HG02870 (cell line): ENCODE results near the gene OR52L1.
"Not testable (repeated sequence)": the region's sequence is repeated elsewhere in the genome, so short reads cannot be mapped to it uniquely, and the experiment has no call there.

ENCODE experiments used
- ATAC-seq: cut with Tn5 transposase; IDR thresholded peaks from one replicate; pipeline ENCODE4 v1.9.1; 2021; ENCODE audit warnings: mild to moderate bottlenecking, moderate library complexity; ENCODE audit not compliant: unreplicated experiment

The OR52L1 gene

DNA sequence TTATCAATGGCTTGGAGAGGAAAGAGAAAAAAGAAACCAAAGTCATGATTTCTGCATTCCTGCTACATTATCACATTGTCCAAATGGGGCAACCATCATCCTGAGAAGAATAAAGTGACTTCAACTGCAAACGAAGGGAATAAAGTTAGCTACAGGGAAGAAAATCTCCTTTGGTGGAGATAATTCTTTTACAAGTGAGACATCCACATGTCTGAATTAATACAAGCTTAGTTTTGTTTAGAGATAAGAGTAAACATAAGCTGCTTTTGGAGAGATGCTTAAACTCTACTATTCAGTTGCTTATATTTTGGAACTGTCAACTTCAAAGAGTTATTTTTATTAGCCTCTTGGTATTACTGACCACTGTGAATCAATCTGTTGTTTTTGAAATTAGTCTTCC, at the start of gene OR52L1:
OR52L1 (minus strand) TSS at position 101 of the 400 bp plus-strand sequence; CDS start at position 46, 55 bp downstream.
- ATAC-seq, result no peak

- no peak for ATAC-seq
Observed at GRCh38 chr11:6030708-6031405, 44.1 kb upstream of the OR52L1 start, which contains the start of gene OR56A1. Gene OR56A1, minus strand, starts transcription at chr11:6030758. Its CDS starts 3,066 bp downstream, at chr11:6027692.

- ATAC-seq, result no peak
Observed at GRCh38 chr11:6027501-6027900, 40.7 kb upstream of the OR52L1 start.

DNA sequence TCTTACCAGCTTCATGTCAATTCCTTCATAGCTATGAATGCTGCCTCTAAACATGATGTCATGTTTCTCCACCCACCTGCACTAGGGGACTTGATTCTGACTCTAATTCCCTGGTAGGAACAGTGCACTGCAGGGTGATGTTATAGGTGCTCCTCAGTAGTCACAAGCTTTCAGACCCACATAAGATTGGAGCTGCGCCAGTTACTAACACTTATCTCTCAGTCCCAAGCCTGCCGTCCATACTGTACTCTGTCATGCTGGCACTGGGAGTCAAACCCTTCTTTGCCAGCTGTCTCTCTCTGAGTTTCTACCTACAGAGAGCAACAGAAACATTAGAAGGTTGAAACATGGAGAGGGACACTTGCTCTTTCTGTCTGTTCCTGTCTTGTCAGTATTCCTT, 38.3 kb upstream of the OR52L1 start:
- no peak for ATAC-seq

- no peak for ATAC-seq
Observed at GRCh38 chr11:6022956-6023355, 36.2 kb upstream of the OR52L1 start.

DNA sequence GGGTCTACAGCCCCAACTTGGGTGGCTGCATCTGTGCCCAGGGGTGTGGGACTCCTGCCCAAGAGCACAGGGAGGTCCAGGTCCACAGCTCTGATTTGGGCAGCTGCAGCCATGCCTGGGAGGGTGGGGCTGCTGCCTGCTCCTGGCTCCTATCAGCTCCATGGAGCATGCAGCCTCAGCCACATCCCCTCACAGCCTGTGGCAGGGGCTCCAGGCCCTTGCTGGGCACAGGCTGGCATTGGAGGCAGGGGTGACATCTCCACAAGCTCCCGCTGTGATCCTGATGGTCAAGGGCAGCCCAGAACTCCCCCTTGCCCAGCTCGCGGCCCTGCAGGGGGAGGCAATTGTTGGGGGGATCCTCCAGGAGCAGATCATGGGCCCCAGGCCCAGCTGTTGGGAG, 26.3 kb upstream of the OR52L1 start:
- no peak for ATAC-seq

DNA sequence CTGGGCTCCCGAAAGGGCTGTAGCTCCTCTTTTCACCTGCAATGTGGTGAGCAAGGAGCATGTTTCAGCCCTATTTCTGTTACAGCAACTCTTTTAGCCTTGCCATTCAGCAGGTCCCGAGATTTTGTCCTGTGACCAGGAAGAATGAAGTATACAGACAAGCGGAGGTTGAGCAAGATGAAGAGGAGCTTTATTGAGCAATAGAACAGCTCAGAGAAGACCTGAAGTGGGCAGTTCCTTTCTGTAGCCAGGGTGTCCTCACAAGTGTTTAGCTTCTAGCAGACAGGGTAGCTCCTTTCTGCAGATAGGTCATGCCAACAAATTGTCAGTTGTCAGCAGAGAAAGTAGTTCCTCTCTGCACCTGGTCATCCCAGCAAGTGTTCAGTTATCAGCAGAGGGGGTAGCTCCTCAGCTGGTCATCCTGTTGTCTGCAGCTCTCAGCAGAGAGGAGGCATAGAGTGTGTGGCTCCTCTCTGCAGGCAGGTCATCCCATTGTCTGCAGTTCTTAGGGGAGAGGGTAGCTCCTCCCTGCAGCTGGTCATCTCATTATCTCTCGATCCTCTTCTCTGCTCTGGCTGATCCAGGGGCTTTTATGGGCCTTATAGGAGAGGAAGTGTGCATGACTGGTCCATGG, 25.4 kb upstream of the OR52L1 start:
- no peak for ATAC-seq

DNA sequence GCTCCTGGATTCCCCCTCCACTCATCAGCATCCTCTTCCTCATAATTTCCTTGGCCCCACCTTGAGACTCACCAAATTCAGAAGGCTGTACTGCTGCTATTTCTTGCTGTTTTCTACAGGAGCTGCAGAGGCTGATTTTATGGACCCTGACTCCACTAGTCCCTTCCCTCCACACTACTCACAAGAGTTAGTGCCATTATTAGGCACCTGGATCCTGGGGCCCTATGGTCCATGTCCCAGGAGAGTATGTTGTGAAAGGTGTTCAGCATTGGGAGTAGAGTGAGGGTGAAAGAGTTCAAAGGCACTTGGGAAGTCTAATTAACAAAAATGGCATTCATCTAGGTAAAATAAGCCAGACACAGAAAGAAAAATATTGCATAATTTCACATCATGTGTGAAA, 20.1 kb upstream of the OR52L1 start, which contains the start of gene OR56A4:
OR56A4 (minus strand) TSS at position 101 of the 400 bp plus-strand sequence. CDS start 3,954 bp downstream, outside the sequence.
- ATAC-seq, result no peak

DNA sequence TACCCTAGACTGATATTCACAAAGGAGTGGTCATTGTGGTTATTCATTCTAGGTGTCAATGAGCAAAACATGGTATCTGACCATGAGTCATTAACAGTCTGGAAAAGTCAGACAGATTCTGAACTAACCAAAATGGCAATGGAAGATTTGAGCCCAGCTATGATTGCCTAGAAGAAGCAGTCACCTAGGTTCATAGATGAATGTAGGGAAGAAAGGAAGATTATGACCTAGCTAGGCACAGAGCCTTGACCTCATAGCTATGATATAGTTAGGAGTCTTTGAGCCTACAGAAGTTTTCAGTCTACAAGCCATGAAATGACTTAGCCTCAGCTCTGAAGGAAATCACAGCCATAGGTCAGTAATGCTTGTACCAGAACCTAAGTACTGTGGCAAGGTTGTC, 19.6 kb upstream of the OR52L1 start:
- ATAC-seq, result no peak

DNA sequence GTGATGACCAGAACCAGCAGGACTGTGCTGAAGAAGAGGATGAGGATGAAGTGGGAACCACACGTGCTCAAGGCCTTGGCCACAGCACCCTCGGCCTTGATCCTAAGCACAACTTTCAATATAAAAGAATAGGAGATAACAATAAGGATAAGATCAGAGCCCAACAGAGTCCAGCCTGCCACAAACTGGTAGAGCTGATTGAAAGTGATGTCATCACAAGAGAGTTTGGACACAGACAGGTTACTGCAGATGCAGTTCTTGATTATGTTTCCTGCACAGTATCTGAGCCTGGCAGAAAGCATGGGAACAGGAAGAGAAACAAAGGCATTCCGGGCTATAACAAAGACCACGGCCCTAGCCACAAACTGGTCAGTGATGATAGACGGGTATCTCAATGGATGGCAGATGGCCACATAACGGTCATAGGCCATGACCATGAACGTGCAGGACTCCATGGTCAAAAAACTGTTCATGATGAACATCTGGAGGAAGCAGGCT, 15.5 kb upstream of the OR52L1 start:
- ATAC-seq, result no peak

GRCh38 chr11:5994791-5995190, 8.0 kb upstream of the OR52L1 start:
- ATAC-seq, result no peak

DNA sequence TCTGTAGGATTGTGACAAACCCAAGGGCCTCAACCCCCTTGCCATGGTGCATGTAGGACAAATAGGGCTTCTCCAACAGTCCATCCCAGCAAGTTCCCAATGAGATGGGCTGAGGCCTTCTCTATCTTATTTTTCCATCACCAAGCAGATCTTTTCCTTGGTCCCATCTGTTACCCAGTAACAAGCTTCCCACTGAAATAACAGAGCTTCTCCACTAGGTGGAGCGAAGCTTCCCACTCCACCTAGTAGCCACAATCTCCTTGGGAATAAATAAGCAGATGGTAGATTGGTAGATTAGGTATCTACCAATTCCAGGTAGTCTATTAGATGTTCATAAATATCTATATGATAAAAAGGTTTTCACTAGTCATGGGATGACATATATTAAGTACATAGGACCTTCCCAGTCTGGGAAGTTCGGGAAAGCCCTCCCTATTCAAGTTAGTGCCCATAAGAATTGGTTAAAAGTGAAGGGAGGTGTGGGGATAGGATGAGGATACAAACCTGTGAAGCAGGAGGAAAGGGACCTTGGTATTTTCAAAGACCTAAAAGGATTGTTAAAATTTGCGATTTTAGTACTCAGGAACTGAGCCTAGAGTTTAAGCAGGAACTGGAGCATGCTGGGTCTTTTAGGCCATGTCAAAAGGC, 5.9 kb upstream of the OR52L1 start:
- peak; percentile 50 for ATAC-seq

GRCh38 chr11:5992150-5992549, 5.4 kb upstream of the OR52L1 start:
- no peak for ATAC-seq

- no peak for ATAC-seq
Observed at GRCh38 chr11:5989203-5989602, 2.4 kb upstream of the OR52L1 start.

DNA sequence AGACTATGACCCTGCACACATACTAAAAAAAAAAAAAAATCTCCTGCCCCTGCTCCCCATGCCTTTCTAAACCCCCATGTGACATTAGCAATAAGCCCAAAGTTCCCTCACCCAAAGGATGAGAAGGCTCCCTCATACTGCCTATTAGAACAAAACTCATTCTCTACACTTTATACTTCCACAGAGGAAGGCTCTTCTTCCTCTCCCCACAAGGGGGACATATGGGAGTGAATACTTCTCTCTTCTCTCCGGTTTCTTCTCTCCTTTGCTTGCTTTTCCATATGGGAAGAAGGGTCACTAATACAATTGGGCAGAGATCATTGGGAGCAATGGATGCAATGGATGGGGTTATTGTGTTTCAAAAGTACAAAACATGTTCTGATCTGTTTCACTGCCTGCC, 3.3 kb downstream of the OR52L1 start:
- ATAC-seq, result no peak

- no peak for ATAC-seq
Observed at GRCh38 chr11:5973530-5973929, 13.3 kb downstream of the OR52L1 start.

DNA sequence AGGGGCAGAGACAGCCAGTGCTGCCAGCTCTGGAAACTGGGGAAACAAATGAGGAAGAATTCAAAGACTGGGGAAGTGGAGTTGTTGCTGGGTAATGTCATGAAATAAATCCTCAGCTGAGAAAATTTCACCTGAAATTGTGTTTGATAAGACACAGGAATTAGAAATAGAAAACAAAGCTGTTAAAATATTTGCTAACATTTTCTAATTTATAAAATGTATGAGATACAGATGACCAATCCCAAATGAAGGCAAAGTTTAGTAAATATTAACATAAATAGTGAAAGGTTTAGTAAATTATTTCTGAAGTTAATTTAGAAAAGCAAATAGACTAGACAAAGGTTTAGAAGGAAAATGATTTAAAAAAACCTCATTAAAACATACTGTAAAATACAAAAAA, 18.4 kb downstream of the OR52L1 start, which contains the start of gene OR56A5:
OR56A5 (minus strand) TSS at position 101 of the 400 bp plus-strand sequence; CDS start at position 101, 0 bp downstream.
- ATAC-seq, result no peak

DNA sequence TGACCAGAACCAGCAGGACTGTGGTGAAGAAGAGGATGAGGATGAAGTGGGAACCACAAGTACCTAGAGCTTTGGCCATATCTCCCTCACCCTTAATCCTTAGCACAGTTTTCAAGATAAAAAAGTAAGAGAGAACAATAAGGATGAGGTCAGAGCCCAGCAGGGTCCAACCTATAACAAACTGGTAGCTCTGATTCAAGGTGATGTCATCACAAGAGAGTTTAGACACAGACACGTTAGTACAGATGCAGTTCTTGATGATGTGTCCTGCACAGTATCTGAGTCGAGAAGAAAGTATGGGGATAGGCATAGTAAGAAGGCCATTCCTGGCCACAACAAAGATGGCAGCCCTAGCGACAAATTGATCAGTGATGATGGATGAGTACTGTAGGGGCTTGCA, 19.1 kb downstream of the OR52L1 start:
- no peak for ATAC-seq

GRCh38 chr11:5966958-5967357, 19.8 kb downstream of the OR52L1 start:
- no peak for ATAC-seq

- not testable (repeated sequence) for ATAC-seq
Observed at GRCh38 chr11:5960704-5961320, 26.0 kb downstream of the OR52L1 start.

DNA sequence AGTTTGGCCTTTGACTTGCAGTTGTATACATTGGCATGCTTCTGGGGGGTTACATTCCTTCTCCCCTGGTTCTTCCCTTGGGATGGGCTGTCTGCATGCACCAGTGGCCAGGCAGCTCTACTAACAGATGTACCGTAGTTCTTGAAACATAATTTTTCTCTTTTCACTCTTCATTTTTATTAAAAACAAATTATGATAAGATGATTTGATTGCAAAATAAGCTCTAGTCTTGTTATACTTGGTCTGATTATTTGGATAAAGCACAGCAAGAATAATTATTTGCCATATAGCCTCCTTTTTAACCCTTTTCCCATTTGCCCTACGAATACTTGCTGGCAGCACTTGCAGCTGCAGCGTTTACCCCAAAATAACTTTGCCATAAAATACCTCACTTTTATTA, 31.2 kb downstream of the OR52L1 start:
- no peak for ATAC-seq
